H1 (cell line): Measurements from ENCODE around the gene FGF21. TPM values are rescaled to one million over a fixed set of nuclear protein-coding genes. Genes with fewer than 3 reads are reported as not detected.

ENCODE experiments used
- CTCF ChIA-PET: fragments of 300-600 bp; sonication (Branson Sonifier 250); formaldehyde crosslinking; loops from one replicate; lab custom pipeline; 2021; ENCODE audit not compliant: partially characterized antibody; lab: Charles Lee
- POLR2A ChIA-PET: fragments of 300-600 bp; sonication (Branson Sonifier 250); formaldehyde crosslinking; loops from one replicate; lab custom pipeline; 2021; ENCODE audit warnings: inconsistent platforms; ENCODE audit not compliant: partially characterized antibody; lab: Charles Lee
- DNase-seq, 2 experiments: peaks; one replicate each; pipeline versions ENCODE4 v3.0.0 to v3.0.0-alpha.2; 2010 to 2022; ENCODE audit warnings: low spot score in 2 of 2, low read depth in 1 of 2, mixed read lengths in 1 of 2
- FAIRE-seq: peaks from 2 replicates; lab custom pipeline; 2011; peaks lifted over from hg19 to GRCh38; lab: Jason Lieb, UNC
- H2AFZ ChIP-seq: 2 replicates; pipeline ENCODE4 v1.8.1; 2012; ENCODE audit warnings: low read length, inconsistent platforms
- H2AK5ac ChIP-seq: 2 replicates; pipeline ENCODE4 v1.6.1; 2013; ENCODE audit warnings: low read depth, low read length
- H2BK120ac ChIP-seq: replicated peaks from 2 replicates; pipeline ENCODE3; 2013; ENCODE audit warnings: low read depth, low read length, inconsistent platforms
- H2BK12ac ChIP-seq: 2 replicates; pipeline ENCODE4 v1.6.1; 2013; ENCODE audit warnings: low read depth, low read length
- H2BK15ac ChIP-seq: 2 replicates; pipeline ENCODE4 v1.6.1; 2013; ENCODE audit warnings: low read length
- H2BK20ac ChIP-seq: 2 replicates; pipeline ENCODE4 v1.6.1; 2013; ENCODE audit warnings: low read length
- H2BK5ac ChIP-seq: 2 replicates; pipeline ENCODE4 v1.6.1; 2013; ENCODE audit warnings: low read depth, low read length
- H3K14ac ChIP-seq: 2 replicates; pipeline ENCODE4 v1.6.1; 2013; ENCODE audit warnings: inconsistent platforms; ENCODE audit not compliant: insufficient read length
- H3K18ac ChIP-seq: 2 replicates; pipeline ENCODE4 v1.6.1; 2013; ENCODE audit warnings: low read length; ENCODE audit errors: extremely low read depth
- H3K23ac ChIP-seq: 2 replicates; pipeline ENCODE4 v1.6.1; 2013; ENCODE audit warnings: inconsistent platforms; ENCODE audit not compliant: insufficient read length
- H3K23me2 ChIP-seq: 2 replicates; pipeline ENCODE4 v1.6.1; 2013; ENCODE audit warnings: low read depth, low read length
- H3K27ac ChIP-seq: 2 replicates; pipeline ENCODE4 v1.6.1; 2011; ENCODE audit warnings: low read depth, low read length, inconsistent platforms
- H3K27me3 ChIP-seq, 4 experiments: replicated peaks in 1 of 4; 1 replicate in 1 of 4; 2 replicates in 3 of 4; pipeline versions ENCODE4 v1.6.1 to v1.8.1; 2011 to 2013; ENCODE audit warnings: low read length in 3 of 4, mild to moderate bottlenecking in 3 of 4, inconsistent platforms in 2 of 4, mixed read lengths in 2 of 4, moderate library complexity in 1 of 4; ENCODE audit not compliant: control insufficient read depth in 3 of 4, insufficient read depth in 3 of 4; ENCODE audit errors: extremely low read depth in 1 of 4
- H3K36me3 ChIP-seq, 4 experiments: 2 replicates each; pipeline versions ENCODE4 v1.6.1 to v1.8.1; 2011 to 2013; ENCODE audit warnings: mild to moderate bottlenecking in 4 of 4, low read length in 3 of 4, moderate library complexity in 2 of 4, control low read depth in 1 of 4, inconsistent platforms in 1 of 4; ENCODE audit not compliant: insufficient read depth in 4 of 4, control insufficient read depth in 2 of 4
- H3K4ac ChIP-seq: replicated peaks from 2 replicates; pipeline ENCODE3; 2013; ENCODE audit warnings: low read length, low read depth, mixed read lengths, inconsistent platforms; ENCODE audit not compliant: insufficient read length
- H3K4me1 ChIP-seq, 4 experiments: replicated peaks in 1 of 4; 1 replicate in 1 of 4; 2 replicates in 3 of 4; pipeline versions ENCODE4 v1.6.1 to v1.8.1; 2011 to 2013; ENCODE audit warnings: low read length in 3 of 4, inconsistent platforms in 2 of 4, mixed read lengths in 1 of 4; ENCODE audit not compliant: insufficient read depth in 4 of 4, control insufficient read depth in 3 of 4
- H3K4me2 ChIP-seq, 2 experiments: 2 replicates each; pipeline versions ENCODE4 v1.6.1 to v1.8.1; 2011 to 2013; ENCODE audit warnings: low read depth in 2 of 2, low read length in 2 of 2, control low read depth in 1 of 2, inconsistent platforms in 1 of 2, mild to moderate bottlenecking in 1 of 2; ENCODE audit not compliant: insufficient read depth in 1 of 2
- H3K4me3 ChIP-seq, 4 experiments: fragments of 200-600, 300-600 bp in 1 of 4; sonication (generic), shearing (Covaris generic), sonication (Bioruptor Twin) in 1 of 4; 2 replicates each; pipeline versions ENCODE4 v1.5.1 to v1.8.1; 2011 to 2016; ENCODE audit warnings: low read length in 4 of 4, low read depth in 3 of 4, control low read depth in 2 of 4, inconsistent platforms in 2 of 4, mild to moderate bottlenecking in 2 of 4, mixed read lengths in 1 of 4, moderate library complexity in 1 of 4; ENCODE audit not compliant: insufficient read depth in 2 of 4; ENCODE audit errors: extremely low read depth in 1 of 4
- H3K56ac ChIP-seq: replicated peaks from 2 replicates; pipeline ENCODE3; 2013; ENCODE audit warnings: low read depth, mild to moderate bottlenecking, mixed read lengths, low read length, inconsistent platforms; ENCODE audit not compliant: insufficient read length
- H3K79me1 ChIP-seq: 2 replicates; pipeline ENCODE4 v1.6.1; 2013; ENCODE audit warnings: low read depth, low read length, control low read depth
- H3K79me2 ChIP-seq, 2 experiments: 2 replicates each; pipeline versions ENCODE4 v1.6.1 to v1.8.1; 2012 to 2013; ENCODE audit warnings: low read length in 2 of 2, mild to moderate bottlenecking in 2 of 2, inconsistent platforms in 1 of 2; ENCODE audit not compliant: insufficient read depth in 2 of 2, control insufficient read depth in 1 of 2
- H3K9ac ChIP-seq, 4 experiments: replicated peaks in 1 of 4; 1 replicate in 1 of 4; 2 replicates in 3 of 4; pipeline versions ENCODE4 v1.6.1 to v1.8.1; 2011 to 2013; ENCODE audit warnings: low read depth in 3 of 4, low read length in 3 of 4, control low read depth in 2 of 4, mild to moderate bottlenecking in 2 of 4, moderate library complexity in 2 of 4, inconsistent platforms in 1 of 4; ENCODE audit errors: extremely low read depth in 1 of 4
- H3K9me3 ChIP-seq, 2 experiments: 2 replicates each; pipeline versions ENCODE4 v1.6.1 to v1.8.1; 2012 to 2013; ENCODE audit warnings: mild to moderate bottlenecking in 2 of 2, moderate library complexity in 2 of 2, control low read depth in 1 of 2, inconsistent platforms in 1 of 2, low read depth in 1 of 2, low read length in 1 of 2, mixed read lengths in 1 of 2; ENCODE audit not compliant: insufficient read depth in 2 of 2
- H4K20me1 ChIP-seq, 2 experiments: replicated peaks in 1 of 2; 2 replicates each; pipeline versions ENCODE3 to v1.8.1; 2011 to 2013; ENCODE audit warnings: inconsistent platforms in 2 of 2, low read length in 2 of 2, mild to moderate bottlenecking in 1 of 2; ENCODE audit not compliant: insufficient read depth in 2 of 2, control insufficient read depth in 1 of 2
- H4K5ac ChIP-seq: 2 replicates; pipeline ENCODE4 v1.6.1; 2013; ENCODE audit warnings: low read length, low read depth, mixed read lengths, inconsistent platforms; ENCODE audit not compliant: insufficient read length
- H4K8ac ChIP-seq: 2 replicates; pipeline ENCODE4 v1.8.0; 2013; ENCODE audit warnings: mild to moderate bottlenecking, moderate library complexity, low read length, inconsistent platforms; ENCODE audit not compliant: insufficient read depth; ENCODE audit errors: extremely low read depth
- H4K91ac ChIP-seq: replicated peaks from 2 replicates; pipeline ENCODE3; 2013; ENCODE audit warnings: low read length, mixed read lengths, inconsistent platforms; ENCODE audit not compliant: insufficient read length
- ATF2 ChIP-seq: IDR thresholded peaks from 2 replicates; pipeline ENCODE4 v1.6.1; 2012; ENCODE audit warnings: low read length, inconsistent platforms
- CHD1 ChIP-seq: IDR thresholded peaks from 2 replicates; pipeline ENCODE4 v1.6.1; 2012; ENCODE audit warnings: low read depth, low read length, improper control_type of control experiment
- GABPA ChIP-seq: IDR thresholded peaks from 2 replicates; pipeline ENCODE4 v1.6.1; 2011; ENCODE audit warnings: mild to moderate bottlenecking, low read length, moderate library complexity, borderline replicate concordance; ENCODE audit not compliant: insufficient read depth
- JUN ChIP-seq: IDR thresholded peaks from 2 replicates; pipeline ENCODE4 v1.6.1; 2011; ENCODE audit warnings: low read depth, mild to moderate bottlenecking, improper control_type of control experiment, low read length
- TAF1 ChIP-seq: IDR thresholded peaks from 2 replicates; pipeline ENCODE4 v1.6.1; 2011; ENCODE audit warnings: mild to moderate bottlenecking, low read depth, low read length
- WGBS, 2 experiments: shearing (Covaris generic) in 1 of 2; methylation state at CpG; one replicate each; pipeline versions ENCODE4 v1.1.6 to v1.1.7; 2013 to 2015; ENCODE audit warnings: low lambda C conversion rate in 2 of 2, mixed read lengths in 2 of 2, inconsistent platforms in 1 of 2, low coverage in 1 of 2, missing lambda C conversion rate in 1 of 2; ENCODE audit not compliant: insufficient replicate concordance in 2 of 2, insufficient coverage in 1 of 2, insufficient read length in 1 of 2; ENCODE audit errors: extremely low coverage in 1 of 2, missing lambda C conversion rate in 1 of 2; 5-methylcytosine and 5-hydroxymethylcytosine counted together
- polyA plus RNA-seq, 7 experiments: library from polyadenylated mRNA; depleted of rRNA in 3 of 7; stranded (reverse) in 5 of 7; unstranded in 2 of 7; fragments of >200 nt in 5 of 7; fragments of 200-250 nt in 2 of 7; gene quantifications; 1 replicate in 5 of 7; 2 replicates in 1 of 7; 4 replicates in 1 of 7; pipeline versions ENCODE4 v1.2.1 to v1.2.3, GENCODE V29; 2011 to 2013; ENCODE audit warnings: missing spikeins in 2 of 7, mixed read lengths in 2 of 7
- total RNA-seq: library from RNA; stranded (reverse); fragmentation: NEBNext Ultra II Directional; extraction: Animal tissue kit (Norgen Biotek cat#: 25700); gene quantifications from 2 replicates; pipeline ENCODE4 v1.2.1, GENCODE V29; 2021

FGF21 gene
- total and polyA plus RNA-seq, 2 of the 8 experiments (the other 6 are each of a cell fraction or from before 2014, with no cell fraction given), result 0.48 to 0.80 TPM

GRCh38 chr19:48722196-48722708, 33.1 kb upstream of the FGF21 start:
- H3K9ac ChIP-seq, result no peak overlapping the region
- H4K5ac ChIP-seq, result no peak overlapping the region
- H3K9me3 ChIP-seq, result no peaks in the 10 kb centered on the region
- FAIRE-seq (no peak), DNase-seq (no peak)
- H3K4me3 ChIP-seq, result no peak overlapping the region
- ChIA-PET POLR2A (interaction anchor here (1.0 kb wide), 1 partner anchor 19 kb away, joined by 3 read pairs; no protein-coding TSS in a partner anchor), CTCF (interaction anchor here (0.8 kb wide), 1 partner anchor 15 kb away, joined by 3 read pairs; no protein-coding TSS in a partner anchor)
- no peak overlapping the region for H3K23ac ChIP-seq
- H3K79me2 ChIP-seq, result no peaks in the 10 kb centered on the region
- H2BK120ac ChIP-seq, result no peak overlapping the region
- no peak overlapping the region for H4K91ac ChIP-seq
- no peak overlapping the region for H3K4ac ChIP-seq
- no peak overlapping the region for H2AFZ ChIP-seq
- H3K14ac ChIP-seq, result no peak overlapping the region
- H3K27ac ChIP-seq, result no peak overlapping the region
- no peaks in the 10 kb centered on the region for H3K36me3 ChIP-seq
- H2AK5ac ChIP-seq, result no peak overlapping the region
- H2BK5ac ChIP-seq, result no peak overlapping the region
- peaks cover 2% of the 10 kb centered on the region; the same call in 1 of the 2 replicates for H3K23me2 ChIP-seq
- H4K20me1 ChIP-seq, result no peaks in the 10 kb centered on the region
- no peak overlapping the region for H3K4me2 ChIP-seq
- H3K18ac ChIP-seq, result no peak overlapping the region
- no peak overlapping the region for H4K8ac ChIP-seq
- WGBS, 2 experiments, result 89% methylated on average over 9 of the region's 11 CpGs; no CpG with 5 or more reads in 1 of the 2 experiments
- no peak overlapping the region for H2BK15ac ChIP-seq
- H2BK12ac ChIP-seq, result no peak overlapping the region
- H3K56ac ChIP-seq, result no peak overlapping the region
- H3K4me1 ChIP-seq, result peaks cover 0 to 19% (median 8%) of the 10 kb centered on the region in 4 experiments; a peak in 6 of 7 replicates
- no peaks in the 10 kb centered on the region for H3K27me3 ChIP-seq
- TF ChIP-seq JUN (no peak), TAF1 (no peak), ATF2 (no peak), CHD1 (no peak), GABPA (no peak)
- no peaks in the 10 kb centered on the region for H3K79me1 ChIP-seq
- no peak overlapping the region for H2BK20ac ChIP-seq
